Activated T-cell treated with anti-CD3 and anti-CD28 coated beads for 24 hours (primary cell): ENCODE measurements around the gene MAPK12.
"Not testable (repeated sequence)": the region's sequence is repeated elsewhere in the genome, so short reads cannot be mapped to it uniquely, and the experiment has no call there.

ENCODE experiments used
- DNase-seq: peaks from one replicate; pipeline ENCODE4 v3.0.0-alpha.2; 2020; ENCODE audit warnings: low read depth

The MAPK12 gene

GRCh38 chr22:50216055-50216683, 45.3 kb downstream of the MAPK12 start:
- no peak for DNase-seq

- no peak for DNase-seq
Measured at GRCh38 chr22:50215297-50216054, 46.0 kb downstream of the MAPK12 start.

DNA sequence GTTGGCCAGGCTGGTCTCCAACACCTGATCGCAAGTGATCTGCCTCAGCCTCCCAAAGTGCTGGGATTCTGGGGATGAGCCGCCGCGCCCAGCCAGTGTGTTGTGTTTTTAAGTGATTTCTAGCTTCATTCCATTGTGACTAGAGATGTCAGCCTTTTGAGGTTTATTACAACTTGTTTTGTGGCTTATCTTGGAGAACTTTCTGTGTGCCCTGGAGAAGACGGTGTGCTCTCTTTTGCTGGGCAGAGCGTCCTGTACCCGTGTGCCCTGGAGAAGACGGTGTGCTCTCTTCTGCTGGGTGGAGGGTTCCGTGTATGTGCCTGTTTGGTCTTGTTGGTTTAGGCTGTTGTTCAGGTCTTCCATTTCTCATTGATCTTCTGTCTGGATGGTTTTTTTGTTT, 48.2 kb downstream of the MAPK12 start:
- DNase-seq = no peak

GRCh38 chr22:50211147-50211546, 50.3 kb downstream of the MAPK12 start:
- DNase-seq = no peak

DNA sequence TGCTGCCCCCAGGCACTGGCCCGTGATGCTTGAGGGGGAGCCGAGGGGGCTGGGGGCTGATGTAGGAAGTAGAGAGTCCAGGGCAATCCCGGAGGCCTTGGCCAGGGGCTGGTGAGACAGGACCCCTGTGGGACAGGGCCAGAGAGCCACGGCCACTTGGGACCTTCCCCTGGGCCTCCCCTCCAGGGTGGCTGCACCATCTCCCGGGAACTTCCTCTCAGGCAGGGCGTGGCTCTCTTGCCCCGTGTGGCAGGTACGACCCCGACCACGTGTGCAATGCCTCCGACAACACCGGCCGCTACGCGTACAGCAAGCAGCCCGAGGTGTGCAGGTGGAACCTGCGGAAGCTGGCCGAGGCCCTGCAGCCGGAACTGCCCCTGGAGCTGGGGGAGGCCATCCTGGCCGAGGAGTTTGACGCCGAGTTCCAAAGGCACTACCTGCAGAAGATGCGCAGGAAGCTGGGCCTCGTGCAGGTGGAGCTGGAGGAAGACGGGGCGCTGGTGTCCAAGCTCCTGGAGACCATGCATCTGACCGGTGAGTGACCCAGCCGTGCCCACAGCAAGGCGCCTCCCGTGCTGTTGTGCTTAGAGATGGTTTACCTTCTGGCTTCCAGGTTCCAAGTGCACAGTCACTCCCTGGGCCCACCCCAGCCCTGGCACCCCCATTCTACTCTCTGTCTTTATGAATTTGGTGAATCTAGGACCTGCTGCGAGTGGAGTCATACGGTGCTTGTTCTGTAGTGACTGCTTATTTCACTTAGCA, 50.9 kb downstream of the MAPK12 start:
- DNase-seq = no peak

DNA sequence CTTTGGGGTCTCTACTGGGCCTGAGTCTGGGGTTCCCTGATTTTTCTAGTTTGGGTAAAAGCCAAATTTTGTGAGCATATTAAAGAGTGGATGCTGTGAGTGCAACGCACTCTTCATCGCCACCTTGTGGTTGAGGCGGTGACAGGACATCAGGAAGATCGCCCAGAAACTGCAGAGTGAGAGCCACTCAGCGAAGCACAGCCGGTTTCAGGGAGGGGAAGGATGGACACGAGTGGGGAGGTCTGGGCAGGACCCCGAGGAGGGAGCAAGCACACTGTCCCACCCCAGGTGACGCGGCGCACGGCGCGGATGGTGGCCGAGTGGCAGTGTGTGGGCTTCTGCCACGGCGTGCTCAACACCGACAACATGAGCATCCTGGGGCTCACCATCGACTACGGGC, 51.6 kb downstream of the MAPK12 start:
- DNase-seq = peak; percentile 51

DNA sequence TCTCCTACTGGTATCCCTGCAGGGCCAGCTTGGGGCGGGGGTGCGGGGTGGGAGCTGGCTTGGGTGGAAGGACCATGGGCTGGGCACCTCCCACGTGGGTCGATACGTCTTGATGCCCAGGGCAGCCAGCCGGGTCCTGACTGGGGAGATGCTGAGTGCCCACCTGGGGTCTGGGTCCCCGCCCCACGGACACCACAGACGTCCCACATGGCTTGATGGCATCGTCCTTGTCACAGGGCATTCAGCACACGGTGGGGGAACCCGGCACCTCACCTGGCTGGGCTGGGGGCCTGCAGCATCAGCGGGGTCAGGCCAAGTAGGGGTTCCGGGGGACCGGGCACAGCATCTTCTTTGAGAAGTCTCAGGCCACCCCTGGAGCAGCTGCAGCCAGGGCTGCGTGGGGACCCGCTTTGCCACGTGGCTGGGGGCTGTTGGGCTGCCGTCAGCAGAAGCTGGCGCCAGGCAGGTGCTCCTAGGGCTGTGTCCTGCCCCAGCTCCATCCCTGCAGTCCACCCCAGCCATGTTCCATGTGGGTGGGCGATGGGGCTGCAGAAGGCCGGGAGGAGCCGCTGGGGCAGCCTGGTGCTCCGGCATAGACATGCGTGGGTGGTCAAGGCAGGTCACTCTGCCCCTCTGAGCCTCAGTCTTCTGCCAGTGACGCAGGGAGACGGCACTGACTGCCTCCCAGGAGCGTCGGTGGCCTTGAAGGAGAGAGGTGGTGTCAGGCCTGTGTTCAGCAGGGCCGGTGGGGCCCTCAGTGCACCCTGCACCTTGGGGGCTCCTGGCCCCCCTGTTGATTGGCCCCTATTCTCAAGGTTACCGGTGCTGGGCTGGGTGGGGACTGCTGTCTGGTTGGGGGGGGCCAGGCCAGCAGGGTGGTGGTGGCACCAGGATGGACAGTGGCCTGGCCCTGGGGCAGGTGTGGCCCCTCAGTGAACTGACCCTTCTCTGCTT, 52.3 kb downstream of the MAPK12 start:
- DNase-seq = no peak

DNA sequence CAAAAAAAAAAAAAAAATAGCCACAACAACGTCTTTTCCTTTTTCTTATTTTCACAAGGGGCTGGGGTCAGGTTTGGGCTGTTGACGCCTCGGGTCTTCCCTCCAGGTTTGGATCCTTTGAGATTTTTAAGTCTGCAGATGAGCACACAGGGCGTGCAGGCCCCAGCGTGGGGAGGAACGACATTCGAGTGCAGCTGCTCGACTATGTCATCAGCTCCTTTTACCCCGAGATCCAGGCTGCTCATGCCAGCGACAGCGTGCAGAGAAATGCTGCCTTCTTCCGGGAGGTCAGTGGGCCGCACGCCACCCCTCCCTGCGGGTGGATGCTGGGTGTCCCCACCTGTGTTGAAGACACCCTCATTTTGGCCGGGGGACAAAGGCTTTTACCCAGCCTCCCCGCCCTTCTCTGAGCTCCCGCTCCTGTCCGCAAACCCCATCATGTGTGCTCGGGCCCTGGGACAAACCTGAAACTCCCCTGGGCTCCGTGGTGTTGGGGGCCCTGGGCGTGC, 53.0 kb downstream of the MAPK12 start:
- DNase-seq = no peak

DNA sequence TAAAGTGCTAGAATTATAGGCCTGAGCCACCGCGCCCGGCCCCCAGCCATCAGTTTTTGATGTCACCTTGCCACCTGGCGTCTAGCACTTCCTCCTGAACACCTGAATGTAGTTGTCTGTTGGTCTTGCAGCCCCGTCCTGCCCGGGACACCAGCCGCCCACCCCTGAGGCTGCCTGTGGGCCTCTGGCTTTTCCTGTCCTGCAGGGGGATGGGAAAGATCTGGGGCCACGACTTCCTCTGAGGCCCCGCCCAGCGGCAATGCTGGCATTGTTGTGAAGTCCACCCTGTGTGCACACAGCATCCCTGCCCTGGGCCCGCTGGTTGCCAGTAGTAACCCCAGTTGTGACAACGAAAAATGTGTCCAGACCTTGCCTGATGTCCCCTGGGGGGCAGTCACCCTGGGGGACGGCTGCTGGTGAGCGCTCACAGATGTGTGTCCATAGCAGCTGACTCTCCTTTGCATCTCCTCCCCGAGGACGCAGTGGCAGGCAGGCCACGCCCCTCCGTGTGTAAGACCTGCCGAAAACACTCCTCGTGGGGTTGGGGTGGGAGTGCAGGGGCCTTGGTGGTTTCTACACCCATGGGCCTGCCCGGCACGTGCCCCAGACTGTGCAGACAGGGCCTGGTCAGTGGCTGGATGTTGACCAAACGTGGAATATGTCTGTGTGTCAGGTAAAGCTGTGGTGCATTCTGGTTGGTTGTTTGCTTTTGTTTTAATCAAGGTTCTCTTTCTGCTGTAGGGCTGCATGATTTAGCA, 53.9 kb downstream of the MAPK12 start:
- DNase-seq = no peak

- DNase-seq = no peak
Measured at GRCh38 chr22:50206599-50206998, 54.9 kb downstream of the MAPK12 start.

GRCh38 chr22:50205781-50206569, 55.5 kb downstream of the MAPK12 start:
- no peak for DNase-seq

- DNase-seq = not testable (repeated sequence)
Measured at GRCh38 chr22:50204998-50205397, 56.5 kb downstream of the MAPK12 start.

DNA sequence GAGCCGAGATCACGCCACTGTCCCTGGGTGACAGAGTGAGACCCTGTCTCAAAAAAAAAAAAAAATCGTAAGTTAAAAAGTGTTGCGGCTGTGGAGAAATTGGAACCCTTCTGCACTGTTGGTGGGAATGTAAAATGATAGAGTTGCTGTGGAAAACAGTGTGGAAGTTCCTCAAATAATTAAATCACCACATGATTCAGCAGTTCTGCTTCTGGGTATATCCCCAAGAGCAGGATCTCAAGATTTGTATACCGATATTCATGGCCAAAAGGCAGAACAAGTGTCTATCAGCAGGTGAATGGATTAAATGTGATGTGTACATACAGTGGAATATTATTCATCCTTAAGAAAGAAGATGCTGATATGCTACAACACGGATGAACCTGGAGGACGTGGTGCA, 56.9 kb downstream of the MAPK12 start:
- no peak for DNase-seq

DNA sequence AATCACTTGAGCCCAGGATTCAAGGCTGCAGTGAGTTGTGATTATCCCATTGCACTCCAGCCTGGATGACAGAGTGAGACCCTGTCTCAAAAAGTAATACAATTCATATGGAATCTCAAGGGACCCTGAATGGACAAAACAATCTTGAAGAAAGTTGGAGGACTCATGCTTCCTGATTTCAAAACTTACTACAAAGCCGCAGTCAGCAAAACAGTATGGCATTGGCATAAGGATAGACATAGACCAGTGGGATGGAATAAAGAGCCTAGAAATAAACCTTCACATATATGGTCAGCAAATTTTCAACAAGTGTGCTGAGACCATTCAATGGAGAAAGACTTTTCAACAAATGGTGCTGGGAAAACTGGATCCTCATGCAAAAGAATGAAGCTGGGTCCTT, 58.2 kb downstream of the MAPK12 start:
- DNase-seq = no peak
